GM15510 (cell line): ENCODE results near the gene CROCC2.

Source experiments
- POLR2A ChIP-seq: IDR thresholded peaks from 3 replicates; pipeline ENCODE4 v1.6.1; 2011; ENCODE audit warnings: borderline replicate concordance; ENCODE audit not compliant: insufficient read length; ENCODE audit errors: extremely low read depth

Gene CROCC2

DNA sequence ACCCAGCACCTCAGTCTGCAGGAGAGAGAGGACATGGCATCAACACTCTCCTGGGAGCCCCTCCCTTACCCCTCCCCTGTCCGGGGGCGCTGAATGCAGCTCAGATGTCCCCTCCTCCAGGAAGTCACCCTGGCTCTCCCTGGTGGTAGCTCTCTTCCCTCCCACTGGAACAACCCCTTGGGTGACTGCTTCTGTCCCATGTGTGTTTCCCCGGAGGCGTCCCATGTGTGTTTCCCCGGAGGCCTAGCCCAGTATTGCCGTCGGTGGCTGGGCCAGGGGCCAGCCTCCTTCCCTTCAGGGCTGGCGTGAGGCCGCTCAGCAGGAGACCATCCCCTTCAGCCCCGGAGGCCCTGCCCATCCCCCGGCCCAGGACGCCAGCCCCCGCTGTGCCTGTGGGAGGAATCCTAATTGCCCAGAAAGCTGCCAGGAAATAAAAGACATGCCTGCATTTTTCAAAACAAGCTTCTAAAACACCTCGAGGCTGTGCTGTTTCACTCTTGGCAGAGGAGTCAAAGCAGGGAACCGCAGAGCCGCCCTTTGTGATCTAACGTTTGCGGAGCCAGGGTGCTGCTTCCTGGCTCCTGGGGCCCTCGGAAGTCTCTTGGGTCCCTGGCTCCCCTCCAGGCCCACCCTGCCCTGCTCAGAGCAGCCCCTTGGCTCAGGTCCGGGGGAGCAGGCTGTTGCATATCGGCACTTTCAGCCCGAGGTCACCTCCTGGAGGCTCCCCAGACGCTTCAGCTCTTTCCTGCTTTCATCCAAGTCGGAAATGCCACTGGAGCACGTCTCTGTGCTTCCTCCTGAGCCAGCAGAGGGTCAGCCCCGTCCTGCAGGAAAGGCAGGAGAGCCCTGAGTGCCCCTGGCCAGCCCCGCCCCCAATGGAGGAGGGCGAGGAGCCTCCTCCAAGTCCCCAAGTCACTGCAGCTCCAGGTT, 103.7 kb downstream of the CROCC2 start:
- no peak for TF ChIP-seq POLR2A

- TF ChIP-seq POLR2A = no peak
Observed at GRCh38 chr2:241010531-241011295, 104.6 kb downstream of the CROCC2 start.

- no peak for TF ChIP-seq POLR2A
Observed at GRCh38 chr2:241011296-241011600, 105.1 kb downstream of the CROCC2 start.

- no peak for TF ChIP-seq POLR2A
Observed at GRCh38 chr2:241011751-241012510, 105.8 kb downstream of the CROCC2 start.

- TF ChIP-seq POLR2A = no peak
Observed at GRCh38 chr2:241014224-241014623, 108.1 kb downstream of the CROCC2 start.

GRCh38 chr2:241014764-241015163, 108.6 kb downstream of the CROCC2 start:
- no peak for TF ChIP-seq POLR2A

GRCh38 chr2:241015439-241015838, 109.3 kb downstream of the CROCC2 start:
- TF ChIP-seq POLR2A = no peak

DNA sequence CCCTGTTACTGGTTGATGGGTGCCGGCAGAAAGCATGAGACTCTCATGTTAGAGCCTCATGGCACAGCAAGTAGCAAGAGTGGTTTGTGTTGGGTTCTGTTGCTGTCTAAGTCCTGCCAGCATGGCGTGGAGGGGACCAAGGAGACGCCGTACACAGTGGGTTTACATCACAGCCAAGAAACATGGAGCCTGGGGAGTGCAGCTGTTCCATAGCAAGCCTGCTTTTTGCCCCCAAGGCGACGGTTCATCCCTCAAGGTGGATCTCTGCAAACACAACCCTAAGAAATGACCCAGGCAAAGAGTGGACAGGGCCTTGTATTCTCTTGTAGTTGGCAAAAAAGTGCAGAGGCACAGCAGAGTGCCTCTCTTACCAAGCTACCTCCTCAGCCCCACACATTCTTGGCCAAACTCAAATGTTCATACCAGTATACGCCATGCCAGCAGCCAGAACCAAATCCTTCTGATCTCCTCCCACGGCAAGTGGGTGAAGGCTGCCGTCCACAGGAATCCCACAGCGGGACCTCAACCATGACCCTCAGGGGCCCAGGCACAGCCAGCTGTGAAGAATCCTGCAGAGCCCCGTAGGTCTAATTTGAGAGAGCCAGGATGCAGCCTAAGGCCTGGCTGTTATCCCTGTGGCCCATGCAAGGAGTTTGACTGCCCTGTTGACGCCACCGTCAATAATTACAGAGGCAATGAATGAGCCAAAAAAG, 111.2 kb downstream of the CROCC2 start:
- TF ChIP-seq POLR2A = no peak

- TF ChIP-seq POLR2A = no peak
Observed at GRCh38 chr2:241018051-241018891, 112.1 kb downstream of the CROCC2 start.

GRCh38 chr2:241019441-241020139, 113.5 kb downstream of the CROCC2 start:
- no peak for TF ChIP-seq POLR2A

DNA sequence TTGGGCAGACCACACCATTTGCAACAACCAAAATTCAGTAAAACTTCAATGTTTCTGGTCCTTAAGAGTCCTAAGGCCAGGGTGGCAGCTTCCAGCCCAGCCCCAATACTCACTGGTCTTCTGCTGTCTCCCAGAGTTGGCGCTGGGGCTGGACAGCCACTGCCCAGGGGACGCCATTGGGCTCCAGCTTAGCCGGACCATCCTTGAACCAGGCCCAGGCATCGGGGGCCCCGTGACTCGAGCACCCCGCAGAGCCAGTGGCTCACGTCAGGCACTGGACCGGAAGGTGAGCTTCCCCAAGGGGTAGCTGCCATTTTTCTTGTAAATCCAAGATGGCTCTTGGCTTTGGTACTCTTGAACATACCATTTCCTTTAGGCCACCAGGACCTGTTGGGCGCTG, 114.1 kb downstream of the CROCC2 start:
- no peak for TF ChIP-seq POLR2A

GRCh38 chr2:241020629-241021190, 114.6 kb downstream of the CROCC2 start:
- no peak for TF ChIP-seq POLR2A

GRCh38 chr2:241025639-241026038, 119.5 kb downstream of the CROCC2 start:
- no peak for TF ChIP-seq POLR2A
